Occipital lobe (tissue), 2 donors: ENCODE measurements around the gene ISG20. TPM values are rescaled to one million over a fixed set of nuclear protein-coding genes. Genes with fewer than 3 reads are reported as not detected.

ENCODE experiments used
- DNase-seq: peaks from one replicate; lab custom pipeline; 2025; lab: John Stamatoyannopoulos, UW
- total RNA-seq: library from RNA; depleted of rRNA; stranded (reverse); fragments of >200 nt; gene quantifications from one replicate; pipeline ENCODE4 v1.2.3, GENCODE V29; 2014

The ISG20 gene
- total RNA-seq = not detected

DNA sequence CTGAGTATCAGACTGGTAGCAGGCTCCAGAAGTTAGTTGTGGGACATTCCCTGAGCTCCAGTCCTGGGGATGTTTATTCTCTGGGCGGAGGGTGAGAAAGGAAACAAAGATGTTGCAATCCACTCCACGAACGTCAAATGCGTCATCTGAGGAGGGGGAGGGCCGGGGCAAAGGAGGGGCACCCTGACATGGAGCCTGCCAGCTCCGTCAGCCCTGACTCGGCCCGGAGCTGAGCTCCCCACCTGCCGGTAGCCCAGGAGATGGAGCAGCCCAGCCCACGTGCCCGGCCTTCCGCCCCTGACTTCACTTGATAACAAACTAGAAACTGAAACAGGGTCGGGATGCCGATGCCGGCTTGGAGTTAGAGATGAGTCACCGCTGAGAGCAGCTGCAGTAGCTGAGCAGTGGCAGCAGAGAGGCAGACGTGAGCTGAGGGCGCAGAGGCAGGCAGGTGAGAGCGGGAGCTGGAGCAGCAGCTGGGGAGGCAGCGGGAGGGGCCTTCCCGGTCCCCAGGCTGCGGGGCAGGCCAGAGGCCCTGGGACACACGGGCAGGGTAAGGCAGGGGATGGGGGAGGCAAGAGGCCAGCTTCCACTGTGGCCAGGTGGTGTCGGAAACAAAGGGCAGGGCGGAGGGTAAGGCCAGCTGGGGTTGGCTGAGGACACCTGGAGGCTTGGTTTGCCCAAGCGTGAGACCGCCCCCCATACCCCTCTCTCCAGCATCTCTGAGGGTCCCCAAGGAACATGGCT lies at the start of gene ISG20:
TSS of gene ISG20 (plus strand) at position 391 of the 747 bp plus-strand sequence. CDS start at position 742, 351 bp downstream.
- DNase-seq = peak; percentile 78

DNA sequence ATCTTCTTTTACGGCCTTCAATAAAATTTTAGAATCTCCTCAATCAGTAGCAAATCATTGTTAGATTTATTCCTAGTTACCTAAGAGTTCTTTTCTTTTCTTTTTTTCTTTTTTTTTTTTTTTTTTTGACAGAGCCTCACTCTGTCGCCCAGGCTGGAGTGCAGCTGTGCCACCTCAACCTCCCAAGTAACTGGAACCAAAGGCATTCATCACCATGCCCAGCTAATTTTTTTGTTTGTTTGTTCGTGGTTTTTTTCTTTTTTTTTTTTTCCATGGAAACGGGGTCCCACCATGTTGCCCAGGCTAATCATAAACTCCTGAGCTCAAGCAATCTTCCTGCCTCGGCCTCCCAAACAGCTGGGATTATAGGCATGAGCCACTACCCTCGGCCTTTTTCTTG lies 48.1 kb upstream of the ISG20 start:
- no peak for DNase-seq

DNA sequence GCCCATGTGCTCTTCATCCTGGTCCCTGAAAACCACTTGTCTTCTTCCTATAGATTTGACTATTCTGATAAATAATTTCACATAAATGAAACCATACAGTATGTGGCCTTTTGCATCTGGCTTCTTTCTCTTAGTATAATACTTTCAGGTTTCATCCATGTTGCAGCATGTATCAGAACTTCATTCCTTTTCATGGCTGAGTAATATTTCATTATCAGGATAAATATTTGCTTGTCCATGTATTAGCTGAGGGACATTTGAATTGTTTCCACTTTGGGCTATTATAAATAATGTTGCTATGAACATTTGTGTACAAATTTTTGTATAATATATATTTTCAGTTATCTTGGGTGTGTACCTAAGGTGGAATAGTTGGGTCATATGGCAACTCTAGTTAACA lies 47.4 kb upstream of the ISG20 start:
- DNase-seq = no peak

DNA sequence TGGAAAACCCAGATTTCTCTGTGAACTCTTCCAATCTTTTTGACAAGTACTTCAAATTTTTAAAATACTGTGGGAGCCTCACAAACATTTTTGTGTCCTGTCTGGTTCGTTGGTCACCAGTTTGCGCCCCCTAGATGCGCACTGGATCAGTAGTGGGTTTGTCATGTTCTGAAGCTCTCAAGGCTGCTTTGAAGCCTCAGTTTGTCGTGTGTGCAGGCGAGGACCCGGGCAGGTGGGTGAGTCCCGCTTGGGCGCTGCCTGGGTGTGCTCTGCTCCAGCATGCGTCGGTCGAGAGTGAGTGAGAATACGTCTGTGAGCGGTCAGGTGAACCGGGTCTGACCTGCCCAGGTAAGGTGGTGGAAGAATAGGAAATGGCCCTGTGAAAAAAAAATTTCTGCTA lies 34.9 kb upstream of the ISG20 start:
- DNase-seq = no peak

DNA sequence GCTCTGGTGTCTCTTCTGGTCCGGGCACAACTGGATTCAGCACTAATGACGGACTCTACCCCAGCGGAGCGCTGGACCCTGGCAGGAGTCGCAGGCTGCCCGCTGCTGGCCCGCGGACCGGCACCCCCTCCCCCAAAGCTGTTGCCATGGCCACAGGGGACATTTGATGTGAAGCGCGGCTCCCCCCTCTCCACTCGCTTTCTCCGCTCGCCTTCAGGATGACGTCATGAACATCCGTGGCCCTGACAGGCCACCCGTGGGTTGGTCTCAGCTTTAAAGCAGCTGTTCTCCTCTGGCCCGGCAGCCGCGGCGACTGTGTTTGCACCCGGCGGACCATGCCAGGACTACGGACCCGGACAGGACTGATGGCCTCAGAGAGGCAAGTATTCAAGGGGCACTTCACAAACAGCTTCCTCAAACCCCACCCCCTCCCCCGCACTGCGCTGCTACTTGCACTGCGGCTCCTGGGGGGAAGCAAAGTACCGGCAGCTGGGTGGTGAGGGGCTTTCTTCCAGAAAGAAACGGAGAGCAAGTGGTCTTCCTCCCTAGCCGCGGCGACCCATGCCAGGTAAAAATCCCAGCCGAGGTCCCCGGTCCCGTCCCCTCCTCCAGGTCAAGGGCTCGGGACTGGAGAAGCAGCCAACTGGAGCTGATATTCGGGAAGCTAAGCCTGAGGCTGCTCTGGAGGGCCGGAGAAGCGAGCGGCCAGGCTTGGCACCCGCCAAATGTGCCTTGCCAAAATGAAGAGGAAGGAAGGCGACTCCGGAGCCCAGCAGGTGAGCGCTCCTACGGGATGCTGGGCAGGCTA lies 34.2 kb upstream of the ISG20 start:
- DNase-seq = peak; percentile 65

DNA sequence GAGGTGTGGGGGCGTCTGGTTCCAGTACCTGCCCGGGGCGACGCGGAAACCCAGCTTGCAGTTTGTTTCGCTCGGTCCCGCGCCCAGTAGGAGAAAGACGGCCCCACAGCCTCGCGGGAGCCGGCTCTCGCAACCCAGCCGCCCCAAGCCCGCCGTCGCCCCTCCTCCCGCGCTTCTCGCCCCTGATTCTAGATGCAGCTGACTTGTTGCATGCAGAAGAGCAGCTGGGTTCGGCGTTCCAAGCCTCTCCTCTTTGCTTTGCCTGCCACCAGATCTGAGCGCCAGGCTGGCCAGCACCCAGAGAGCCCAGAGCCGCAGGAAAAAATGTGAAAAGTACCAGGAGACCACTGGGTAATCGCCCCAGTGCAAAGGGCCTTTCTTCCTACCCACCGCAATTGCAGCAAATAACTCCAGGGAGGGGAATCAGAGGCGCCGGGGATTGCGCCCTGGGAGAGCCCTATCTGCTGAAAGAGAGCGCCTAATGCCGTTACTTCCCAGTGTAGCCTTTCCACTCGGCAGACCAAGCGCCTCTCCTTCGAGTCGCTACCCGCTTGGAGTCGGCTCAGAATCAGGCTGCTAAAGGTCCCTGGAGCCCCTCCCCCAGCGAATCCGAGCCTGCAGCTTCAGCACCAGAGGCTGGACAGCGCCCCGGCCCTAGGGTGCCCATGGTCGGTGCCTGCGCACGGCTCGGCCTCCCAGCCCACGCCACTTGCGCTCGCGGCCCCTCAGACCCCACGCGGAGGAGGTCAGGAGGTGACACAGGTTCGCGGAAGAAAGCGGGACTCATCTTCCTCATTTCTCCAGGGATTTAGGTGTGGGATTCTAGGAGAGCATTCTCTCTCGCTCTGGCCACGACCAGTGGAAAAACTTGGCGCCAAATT lies 33.4 kb upstream of the ISG20 start:
- no peak for DNase-seq

DNA sequence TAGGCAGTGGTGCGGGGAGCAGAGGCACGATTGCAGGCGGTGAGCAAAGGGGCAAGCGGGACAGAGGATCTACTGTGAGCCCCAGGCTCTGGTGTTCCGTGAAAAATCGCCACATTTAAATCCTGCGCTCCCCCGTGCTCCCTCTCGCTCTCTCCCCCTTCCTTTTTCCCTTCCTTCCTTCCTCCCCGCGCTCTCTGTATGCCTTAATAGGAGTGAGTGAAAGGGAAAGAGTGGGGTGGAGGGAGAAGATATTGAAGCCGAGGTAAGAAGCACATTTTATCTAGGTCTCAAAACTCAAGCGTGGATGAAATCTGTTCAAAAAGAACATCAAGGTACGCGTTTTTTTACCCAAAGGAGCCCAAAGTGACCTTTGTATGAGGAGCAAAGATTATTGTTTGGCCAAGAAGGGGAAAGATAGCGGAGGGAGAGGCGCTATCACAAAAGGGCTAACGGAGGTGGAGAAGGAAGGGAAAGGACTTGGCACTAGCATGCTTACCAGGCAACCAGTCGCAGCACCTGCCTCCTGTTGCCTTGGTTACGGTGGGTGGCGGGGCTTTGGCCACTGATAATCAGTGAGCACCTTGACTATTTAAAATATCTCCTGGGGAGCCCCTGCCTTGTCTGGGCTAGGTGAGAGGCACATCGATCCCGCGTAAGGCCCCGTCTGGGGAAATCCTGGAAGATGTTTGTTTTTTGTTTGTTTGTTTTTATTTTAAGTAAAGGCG lies 32.6 kb upstream of the ISG20 start:
- no peak for DNase-seq

DNA sequence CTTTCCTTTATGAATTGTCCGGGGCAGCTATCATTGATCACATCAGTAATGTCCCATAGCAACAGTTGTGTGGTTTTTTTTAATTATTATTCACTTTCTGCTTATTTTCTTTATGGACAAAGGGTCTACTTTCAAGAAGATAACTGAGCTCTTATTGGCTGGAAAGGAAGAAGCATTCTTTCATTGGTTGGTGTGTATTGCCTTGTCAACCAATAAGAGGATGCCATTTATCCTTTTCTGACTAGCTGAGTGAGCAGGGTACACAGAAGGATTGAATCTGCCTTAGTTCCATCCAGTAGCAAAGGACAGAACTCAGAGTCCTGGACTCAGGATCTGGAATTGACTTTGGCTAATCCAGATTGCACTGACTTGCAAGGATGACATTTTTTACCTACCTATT lies 30.9 kb upstream of the ISG20 start:
- no peak for DNase-seq

DNA sequence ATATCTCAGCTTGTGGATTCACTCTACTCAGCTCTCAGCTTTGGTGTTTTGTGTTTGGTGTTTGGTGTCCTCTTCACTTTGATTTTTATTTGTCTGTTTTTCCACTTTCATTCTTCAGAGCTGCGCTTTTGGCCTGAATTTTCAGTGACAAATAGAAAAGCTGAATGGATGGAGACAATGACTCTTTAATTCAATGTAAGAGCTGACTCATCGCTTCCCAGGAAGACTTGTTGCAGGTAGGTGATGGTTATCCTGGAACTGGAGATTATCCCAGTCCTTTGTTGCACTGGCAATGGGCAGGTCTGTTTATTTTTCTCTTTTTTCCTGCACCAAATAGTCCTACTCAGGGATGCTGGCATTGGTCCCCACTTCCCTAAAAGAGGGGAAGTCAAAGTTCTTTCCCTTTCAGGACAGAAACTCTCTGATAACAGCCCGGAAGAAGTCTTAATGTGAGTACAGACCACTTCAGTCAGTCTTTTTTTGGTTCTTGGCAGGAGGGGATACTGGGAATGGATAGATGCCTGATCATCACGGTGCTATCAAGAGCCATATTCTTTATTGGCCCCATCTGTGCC lies 30.1 kb upstream of the ISG20 start:
- no peak for DNase-seq

DNA sequence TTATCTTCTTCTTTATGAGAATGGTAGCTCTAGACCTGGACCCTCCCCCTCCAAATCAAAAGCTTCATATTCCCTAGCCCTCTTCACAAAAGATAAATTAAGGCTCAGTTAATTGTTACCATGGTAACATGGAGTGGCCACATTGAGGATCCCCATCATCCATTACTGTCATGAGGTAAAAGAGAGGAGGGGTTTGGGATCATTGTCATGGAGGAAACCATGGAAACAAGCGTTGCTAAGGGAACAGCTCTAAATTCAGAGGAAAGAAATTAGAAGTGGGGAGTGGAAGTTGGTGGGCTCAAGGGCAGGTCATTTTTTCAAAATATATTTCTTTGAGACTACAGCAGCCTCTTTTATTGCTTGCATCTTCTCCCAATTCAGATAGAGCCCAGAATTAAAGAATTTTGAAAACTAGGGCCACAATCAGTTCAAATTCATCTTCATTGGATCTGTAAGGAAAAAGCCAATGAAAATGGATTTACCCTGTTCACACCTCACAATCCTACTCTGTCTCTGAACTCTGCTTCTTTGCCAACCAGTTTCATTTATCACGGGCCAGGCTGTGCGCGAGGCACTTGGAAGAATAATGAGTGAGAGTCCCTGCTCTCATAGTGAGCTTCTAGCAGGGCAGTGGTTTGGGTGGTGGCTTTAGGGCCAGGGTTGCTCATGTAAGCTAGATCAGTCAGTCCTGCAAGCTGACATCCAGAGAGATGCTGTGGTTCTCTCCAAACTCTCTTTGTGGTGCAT lies 29.3 kb upstream of the ISG20 start:
- no peak for DNase-seq

DNA sequence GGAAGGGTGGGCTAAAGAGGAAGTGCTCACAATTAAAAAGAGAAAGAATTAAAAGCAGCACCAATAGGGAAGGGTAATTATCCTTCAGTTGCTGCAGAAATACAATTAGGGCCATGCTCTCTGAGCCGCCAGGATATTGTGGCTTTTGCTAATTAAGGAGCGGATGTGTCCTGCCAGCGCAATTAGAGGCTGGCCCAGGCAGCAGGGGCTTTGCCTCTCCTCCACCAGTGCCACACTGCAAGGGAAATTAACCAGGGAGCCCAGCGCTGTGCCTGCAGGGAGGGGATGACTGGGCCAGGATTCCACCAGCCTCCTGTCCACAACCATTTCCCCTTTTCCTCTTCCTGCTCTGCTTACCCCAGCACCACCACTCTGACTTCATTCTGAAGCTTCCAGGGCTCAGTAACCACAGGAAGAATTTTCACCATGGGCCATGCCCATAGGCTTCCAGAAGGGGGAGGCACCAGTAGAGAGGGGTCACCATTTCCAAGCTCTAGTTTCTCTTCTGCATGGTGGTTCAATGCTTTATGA lies 28.1 kb upstream of the ISG20 start:
- DNase-seq = no peak

DNA sequence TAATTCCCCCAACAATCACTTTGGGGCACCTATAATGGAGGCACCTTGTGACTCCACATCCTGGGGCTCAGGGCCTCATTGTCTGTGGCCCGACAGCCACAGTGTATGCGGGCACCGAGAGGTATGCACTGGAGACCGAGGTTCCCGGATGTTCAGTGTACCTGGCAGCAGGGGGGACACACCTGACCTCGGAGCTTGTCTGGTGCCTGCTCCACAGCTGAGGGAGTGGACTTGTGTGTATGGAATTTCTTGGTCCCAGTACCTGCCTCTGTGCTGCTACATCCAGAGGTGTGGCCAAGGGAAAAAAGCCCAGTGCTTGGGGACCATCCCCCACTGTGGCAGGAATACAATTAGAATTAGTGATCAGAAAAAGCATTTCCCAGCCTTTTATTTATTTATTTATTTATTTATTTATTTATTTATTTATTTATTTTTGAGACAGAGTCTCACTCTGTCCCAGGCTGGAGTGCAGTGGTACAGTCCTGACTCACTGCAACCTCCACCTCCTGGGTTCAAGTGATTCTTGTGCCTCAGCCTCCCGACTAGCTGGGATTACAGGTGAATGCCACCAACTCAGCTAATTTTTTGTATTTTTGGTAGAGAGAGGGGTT lies 26.5 kb upstream of the ISG20 start:
- no peak for DNase-seq

DNA sequence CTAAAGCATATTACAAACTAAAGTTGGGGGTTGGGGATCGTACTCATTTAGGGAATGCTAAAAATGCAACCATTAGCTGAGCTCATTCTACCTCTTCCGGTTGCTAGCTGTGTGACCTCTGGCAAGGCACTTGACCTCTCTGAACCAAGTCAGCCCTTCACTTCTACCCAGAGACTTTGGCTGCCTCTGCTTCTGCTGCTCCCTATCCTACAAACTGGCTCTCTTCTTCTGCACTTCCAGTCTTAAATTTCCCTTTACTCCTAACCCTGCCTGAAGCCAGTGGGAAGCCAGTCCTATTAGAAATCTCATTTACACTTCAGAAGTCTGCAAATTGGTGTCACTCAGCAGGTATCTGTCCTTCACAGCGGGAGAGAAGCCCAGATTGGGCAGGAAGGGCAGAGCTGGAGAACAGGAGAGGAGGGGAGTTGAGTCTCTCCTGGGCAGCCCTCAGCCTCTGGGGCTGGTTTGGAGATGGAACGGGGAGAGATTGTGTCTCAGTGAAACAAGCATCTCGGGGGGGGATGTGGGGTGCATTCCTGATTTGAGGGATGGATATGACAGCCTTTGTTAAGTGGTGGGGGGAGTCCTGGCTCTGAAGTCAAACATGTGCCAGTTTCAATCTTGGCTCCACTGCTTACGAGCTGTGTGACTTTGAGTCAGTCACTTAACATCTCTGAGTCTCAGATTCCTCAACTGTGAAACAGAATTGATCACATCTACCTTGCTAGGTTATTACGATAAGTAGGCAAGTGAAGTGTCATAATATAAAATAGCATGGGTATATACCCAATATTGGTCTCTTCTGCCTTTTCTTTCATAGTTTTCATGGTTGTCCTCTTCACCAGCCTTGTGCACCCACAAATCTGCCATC lies 25.5 kb upstream of the ISG20 start:
- DNase-seq = no peak

DNA sequence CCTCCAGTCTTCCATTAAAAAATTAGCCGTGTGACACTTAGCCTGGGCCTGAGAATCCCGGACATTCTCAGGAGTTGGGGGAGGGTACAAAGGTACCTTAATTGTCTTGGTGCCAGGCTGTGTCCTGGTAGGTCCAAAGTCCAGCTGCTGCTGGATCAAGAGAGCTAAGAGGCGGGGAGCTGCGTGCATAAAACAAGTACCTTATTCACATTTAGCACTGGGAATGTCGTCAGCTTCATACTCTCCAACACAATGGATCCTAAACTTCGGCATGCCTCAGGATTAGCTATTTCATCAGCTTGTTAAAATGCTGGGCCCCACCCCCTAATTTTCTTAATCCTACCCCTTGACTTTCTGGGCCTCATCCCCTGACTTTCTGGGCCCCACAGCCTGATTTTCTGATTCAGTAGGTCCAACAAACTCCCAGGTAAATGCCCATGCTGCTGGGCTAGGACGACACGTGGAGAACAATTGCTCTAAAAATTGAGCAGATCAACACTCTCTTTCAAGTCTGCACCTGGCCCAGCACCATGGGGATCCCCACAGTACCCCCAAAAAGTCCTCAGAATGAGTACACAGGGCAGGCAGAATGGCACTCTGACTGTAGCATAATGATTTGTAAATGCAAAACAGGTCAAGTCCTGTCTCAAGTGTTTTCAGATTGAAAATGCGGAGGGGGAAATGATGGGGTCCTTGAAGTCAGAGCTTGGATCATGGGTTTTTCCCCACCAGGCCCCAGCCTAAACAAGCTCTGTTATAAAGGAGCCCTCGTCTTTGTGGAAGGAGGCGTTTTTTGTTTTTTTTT lies 23.3 kb upstream of the ISG20 start:
- no peak for DNase-seq

DNA sequence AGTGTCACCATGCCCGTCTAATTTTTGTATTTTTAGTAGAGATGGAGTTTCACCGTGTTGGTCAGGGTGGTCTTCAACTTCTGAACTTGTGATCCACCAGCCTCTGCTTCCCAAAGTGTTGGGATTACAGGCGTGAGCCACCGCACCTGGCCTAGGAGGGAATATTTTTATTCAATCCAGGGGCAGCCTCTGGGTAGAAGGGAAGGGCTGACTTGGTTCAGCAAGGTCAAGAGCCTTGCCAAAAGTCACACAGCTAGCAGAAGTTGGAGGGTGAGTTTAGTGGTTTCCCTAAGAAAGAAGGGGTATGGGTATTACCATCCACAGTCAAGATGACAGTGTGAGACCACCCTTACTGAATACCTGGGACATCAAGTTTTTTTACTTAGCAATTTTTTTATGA lies 22.6 kb upstream of the ISG20 start:
- no peak for DNase-seq

DNA sequence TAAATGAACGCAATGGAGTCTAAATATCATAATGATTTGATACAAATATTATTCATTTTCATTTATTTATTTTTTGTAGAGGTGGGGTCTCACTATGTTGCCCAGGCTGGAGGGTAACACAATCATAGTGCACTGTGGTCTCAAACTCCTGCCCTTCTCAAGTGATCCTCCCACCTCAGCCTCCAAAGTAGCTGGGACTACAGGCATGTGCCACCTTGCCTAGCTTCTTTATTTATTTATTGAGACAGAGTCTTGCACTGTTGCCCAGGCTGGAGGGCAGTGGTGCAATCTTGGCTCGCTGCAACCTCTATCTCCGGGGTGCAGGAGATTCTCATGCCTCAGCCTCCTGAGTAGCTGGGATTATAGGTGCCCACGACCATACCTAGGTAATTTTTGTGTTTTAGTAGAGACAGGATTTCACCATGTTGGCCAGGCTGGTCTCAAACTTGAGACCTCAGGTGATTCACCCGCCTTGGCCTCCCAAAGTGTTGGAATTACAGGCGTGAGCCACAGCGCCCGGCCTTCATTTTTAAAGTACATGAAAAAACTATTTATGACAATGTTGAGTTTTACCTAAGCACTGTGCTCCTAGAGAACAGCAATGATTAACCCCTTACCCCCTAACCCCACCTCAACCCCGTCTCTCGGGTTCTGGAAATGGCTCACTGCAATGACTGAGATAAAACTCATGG lies 21.6 kb upstream of the ISG20 start:
- no peak for DNase-seq

DNA sequence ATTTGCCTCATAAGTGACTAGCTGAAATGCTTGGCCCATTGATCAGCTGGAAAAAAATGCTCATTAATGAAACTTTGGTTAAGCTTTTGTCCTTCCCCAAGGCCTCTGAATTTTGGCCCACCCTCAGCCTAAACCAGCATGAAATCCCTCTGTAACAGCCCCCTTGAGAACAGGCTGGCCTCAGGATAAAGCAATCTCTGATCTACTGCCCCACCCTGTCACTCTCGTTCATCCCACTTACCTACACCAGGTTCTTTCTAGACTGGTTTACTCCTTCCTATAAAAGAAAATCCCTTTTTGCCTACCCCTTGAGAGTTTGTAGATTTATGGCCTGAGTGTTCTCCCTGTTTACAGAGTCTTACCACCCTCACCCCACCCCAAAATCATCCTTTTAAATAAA lies 21.0 kb upstream of the ISG20 start:
- no peak for DNase-seq
